Naive thymus-derived CD8-positive, alpha-beta T cell (primary cell): ENCODE results near the gene AP1G2. TPM values are rescaled to one million over a fixed set of nuclear protein-coding genes. Genes with fewer than 3 reads are reported as not detected.
"Not testable (repeated sequence)": the region's sequence is repeated elsewhere in the genome, so short reads cannot be mapped to it uniquely, and the experiment has no call there.

Experiments
- ATAC-seq, 2 donors: fragments of 150-1000 bp; cut with Tn5 transposase in 1 of 2; sonication (Bioruptor Pico), chemical (Tn5 transposase) in 1 of 2; 1 replicate in 1 of 2; 2 replicates in 1 of 2; pipeline ENCODE4 v1.10.0; 2021; ENCODE audit warnings: mild to moderate bottlenecking in 2 of 2, moderate library complexity in 2 of 2
- POLR2A ChIA-PET: fragments of 350-600 bp; sonication (Branson Sonifier 250); formaldehyde crosslinking; loops from one replicate; lab custom pipeline; 2021; ENCODE audit warnings: antibody characterized with exemption; lab: Charles Lee
- DNase-seq, 10 donors: peaks; one replicate each; pipeline versions ENCODE4 v3.0.0 to v3.0.0-alpha.2; 2020 to 2022
- H3K27ac Mint-ChIP-seq, 10 donors: one replicate each; pipeline ENCODE4 v1.8.0; 2020 to 2022; ENCODE audit warnings: mild to moderate bottlenecking in 10 of 10, mixed read lengths in 10 of 10, moderate library complexity in 4 of 10, inconsistent platforms in 1 of 10
- H3K27me3 Mint-ChIP-seq, 5 donors: one replicate each; pipeline ENCODE4 v1.8.0; 2021 to 2022; ENCODE audit warnings: mixed read lengths in 5 of 5
- H3K36me3 Mint-ChIP-seq, 3 donors: one replicate each; pipeline ENCODE4 v1.8.0; 2020 to 2022; ENCODE audit warnings: mixed read lengths in 3 of 3, mild to moderate bottlenecking in 2 of 3, inconsistent platforms in 1 of 3
- H3K4me1 Mint-ChIP-seq, 4 donors: one replicate each; pipeline ENCODE4 v1.8.0; 2021 to 2022; ENCODE audit warnings: mixed read lengths in 4 of 4
- H3K4me3 Mint-ChIP-seq, 10 donors: one replicate each; pipeline ENCODE4 v1.8.0; 2020 to 2022; ENCODE audit warnings: mild to moderate bottlenecking in 10 of 10, mixed read lengths in 10 of 10, moderate library complexity in 6 of 10, inconsistent platforms in 1 of 10
- H3K9me3 Mint-ChIP-seq, 9 donors: one replicate each; pipeline ENCODE4 v1.8.0; 2020 to 2022; ENCODE audit warnings: mixed read lengths in 9 of 9, mild to moderate bottlenecking in 3 of 9, inconsistent platforms in 1 of 9, moderate library complexity in 1 of 9
- polyA plus RNA-seq, 3 donors: library from polyadenylated mRNA; unstranded; fragments of 300-500 nt; fragmentation: Illumina TruSeq; gene quantifications; one replicate each; pipeline ENCODE4 v1.2.3, GENCODE V29; 2021
- total RNA-seq, 8 experiments: library from RNA in 2 of 8; stranded (reverse) in 2 of 8; gene quantifications; one replicate each; pipeline ENCODE4 v1.2.3 and lab custom pipeline; 2021 to 2026

The AP1G2 gene, protein sequence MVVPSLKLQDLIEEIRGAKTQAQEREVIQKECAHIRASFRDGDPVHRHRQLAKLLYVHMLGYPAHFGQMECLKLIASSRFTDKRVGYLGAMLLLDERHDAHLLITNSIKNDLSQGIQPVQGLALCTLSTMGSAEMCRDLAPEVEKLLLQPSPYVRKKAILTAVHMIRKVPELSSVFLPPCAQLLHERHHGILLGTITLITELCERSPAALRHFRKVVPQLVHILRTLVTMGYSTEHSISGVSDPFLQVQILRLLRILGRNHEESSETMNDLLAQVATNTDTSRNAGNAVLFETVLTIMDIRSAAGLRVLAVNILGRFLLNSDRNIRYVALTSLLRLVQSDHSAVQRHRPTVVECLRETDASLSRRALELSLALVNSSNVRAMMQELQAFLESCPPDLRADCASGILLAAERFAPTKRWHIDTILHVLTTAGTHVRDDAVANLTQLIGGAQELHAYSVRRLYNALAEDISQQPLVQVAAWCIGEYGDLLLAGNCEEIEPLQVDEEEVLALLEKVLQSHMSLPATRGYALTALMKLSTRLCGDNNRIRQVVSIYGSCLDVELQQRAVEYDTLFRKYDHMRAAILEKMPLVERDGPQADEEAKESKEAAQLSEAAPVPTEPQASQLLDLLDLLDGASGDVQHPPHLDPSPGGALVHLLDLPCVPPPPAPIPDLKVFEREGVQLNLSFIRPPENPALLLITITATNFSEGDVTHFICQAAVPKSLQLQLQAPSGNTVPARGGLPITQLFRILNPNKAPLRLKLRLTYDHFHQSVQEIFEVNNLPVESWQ
- total RNA-seq, result 100 to 1,000 TPM; 483 to 529 TPM
- polyA plus RNA-seq, result 10 to 100 TPM; 67.8 to 91.4 (median 68.4) TPM
- total RNA-seq (lab: John Stamatoyannopoulos, UW), result 93.1 to 288 (median 214) reads per million in 6 experiments

DNA sequence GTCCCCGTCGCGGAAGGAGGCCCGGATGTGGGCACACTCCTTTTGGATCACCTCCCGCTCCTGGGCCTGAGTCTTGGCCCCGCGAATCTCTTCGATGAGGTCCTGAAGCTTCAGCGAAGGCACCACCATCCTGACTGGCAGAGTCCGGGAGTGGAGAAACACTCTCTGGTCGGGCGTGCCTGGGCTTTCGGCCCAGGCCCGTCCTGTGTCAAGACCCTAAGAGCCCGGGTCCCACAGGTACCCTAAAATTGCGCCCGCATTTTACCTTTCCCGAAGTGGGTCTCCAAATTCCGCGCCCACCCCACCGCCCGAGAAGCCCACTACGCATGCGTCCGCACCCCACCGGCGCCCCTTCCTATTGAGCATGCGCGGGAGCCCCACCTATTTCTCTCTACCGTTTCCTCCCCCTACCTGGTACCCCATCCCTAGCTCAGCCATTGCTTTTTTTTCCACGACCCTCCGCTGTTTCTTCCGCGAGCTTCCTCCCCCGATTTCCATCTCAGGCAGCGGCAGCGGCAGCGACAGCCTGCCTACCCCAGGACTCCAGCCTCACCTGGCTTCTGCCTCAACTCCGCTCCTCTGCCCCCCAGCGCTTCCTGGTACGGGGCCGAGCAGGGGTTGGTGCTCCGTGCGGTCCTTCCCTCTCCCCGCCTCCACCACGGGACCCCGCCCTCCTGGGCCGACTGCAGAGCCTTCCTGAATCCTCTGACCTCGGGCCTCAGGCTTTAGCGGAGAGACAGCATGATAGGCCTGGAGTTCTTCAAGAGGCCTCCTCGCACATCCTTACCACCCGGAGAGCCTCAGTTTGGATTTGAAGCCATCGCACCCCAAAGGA lies at the start of gene AP1G2:
AP1G2 (minus strand) TSS at position 606 of the 835 bp plus-strand sequence; CDS start at position 129, 477 bp downstream.
- peak within 1 kb of the TSS; percentile 97 to 100 (median 100) for H3K4me3 Mint-ChIP-seq
- DNase-seq (peak; percentile 73 to 94 (median 81)), ATAC-seq (peak; percentile 96)
- peak within 1 kb of the TSS; percentile 82 to 100 (median 98) for H3K27ac Mint-ChIP-seq
- peaks cover 0 to 9% (median 3%) of the 10 kb centered on the region in 5 donors for H3K27me3 Mint-ChIP-seq
- peaks cover 24 to 45% (median 44%) of the 10 kb centered on the region in 4 donors for H3K4me1 Mint-ChIP-seq
- H3K9me3 Mint-ChIP-seq, result peaks cover 0 to 1% (median 0%) of the 10 kb centered on the region in 9 donors
- H3K36me3 Mint-ChIP-seq, result peaks cover 0 to 21% (median 0%) of the 10 kb centered on the region in 3 donors
- POLR2A ChIA-PET, result interaction anchor here (0.7 to 3.7 kb wide), 7 partner anchors 11 to 239 kb away, joined by 3 to 30 read pairs (median 4); partner anchors contain the start of genes NGDN, THTPA and ZFHX2

DNA sequence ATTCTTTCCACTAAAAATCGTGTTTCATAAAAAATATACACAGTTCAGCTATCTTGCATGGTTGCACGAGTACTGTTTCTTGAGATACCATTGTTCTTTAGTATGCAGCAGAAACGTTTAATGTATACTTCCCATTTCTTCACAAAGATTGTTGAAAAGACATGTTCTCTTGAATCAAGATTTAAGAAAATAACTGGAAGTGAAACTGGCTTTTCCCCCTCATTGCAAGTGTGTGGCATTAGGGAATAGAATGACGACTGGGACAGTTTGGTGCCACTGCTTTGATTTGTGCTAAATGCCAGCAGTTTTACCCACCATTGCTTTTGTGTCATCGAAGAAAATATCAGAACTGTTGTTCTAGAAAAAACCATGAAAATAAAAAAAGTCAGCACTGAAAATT lies 48.3 kb upstream of the AP1G2 start:
- no peak overlapping the region for H3K27ac Mint-ChIP-seq
- no peaks in the 10 kb centered on the region for H3K9me3 Mint-ChIP-seq
- ATAC-seq, result no peak
- peaks cover 0 to 2% (median 0%) of the 10 kb centered on the region in 3 donors for H3K36me3 Mint-ChIP-seq
- H3K27me3 Mint-ChIP-seq, result peaks cover 0 to 7% (median 0%) of the 10 kb centered on the region in 5 donors
- DNase-seq, result no peak
- POLR2A ChIA-PET, result interaction anchor here (0.6 to 0.7 kb wide), 2 partner anchors 16 to 160 kb away, joined by 3 to 4 read pairs; no protein-coding TSS in a partner anchor
- H3K4me1 Mint-ChIP-seq, result peaks cover 7 to 21% (median 15%) of the 10 kb centered on the region in 4 donors
- no peak overlapping the region for H3K4me3 Mint-ChIP-seq

DNA sequence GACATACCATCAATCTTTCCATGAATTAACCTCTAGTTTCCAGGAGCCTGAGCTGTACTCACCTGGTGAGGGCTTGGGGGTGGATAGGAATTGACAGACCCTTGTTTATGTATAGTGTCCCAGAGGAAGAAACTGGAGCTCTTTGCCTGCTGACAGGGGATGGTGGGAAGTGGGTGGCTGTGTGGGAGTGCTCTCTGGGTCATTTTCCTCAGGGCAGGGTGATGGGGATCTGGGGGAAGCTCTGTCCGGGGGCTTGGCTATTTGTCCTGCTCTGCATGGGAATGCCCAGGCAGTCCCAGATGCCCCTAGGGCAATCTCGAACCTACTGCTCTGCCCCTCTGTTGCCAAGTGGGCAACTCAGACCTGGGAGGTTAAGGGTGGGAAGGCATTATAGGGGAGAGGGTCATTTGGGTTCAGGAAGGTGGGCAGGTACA lies 46.8 kb upstream of the AP1G2 start:
- H3K4me3 Mint-ChIP-seq, result no peak overlapping the region
- H3K4me1 Mint-ChIP-seq, result peaks cover 12 to 36% (median 29%) of the 10 kb centered on the region in 4 donors
- H3K27ac Mint-ChIP-seq, result peak overlapping the region in 3 of 10 donors; percentile 17 to 60 (median 33)
- DNase-seq (no peak), ATAC-seq (no peak)
- H3K9me3 Mint-ChIP-seq, result peaks cover 0 to 5% (median 0%) of the 10 kb centered on the region in 9 donors
- peaks cover 0 to 6% (median 2%) of the 10 kb centered on the region in 3 donors for H3K36me3 Mint-ChIP-seq
- POLR2A ChIA-PET, result interaction anchor here (0.9 kb wide), 1 partner anchor 18 kb away, joined by 3 read pairs; no protein-coding TSS in a partner anchor
- H3K27me3 Mint-ChIP-seq, result peaks cover 0 to 2% (median 0%) of the 10 kb centered on the region in 5 donors

DNA sequence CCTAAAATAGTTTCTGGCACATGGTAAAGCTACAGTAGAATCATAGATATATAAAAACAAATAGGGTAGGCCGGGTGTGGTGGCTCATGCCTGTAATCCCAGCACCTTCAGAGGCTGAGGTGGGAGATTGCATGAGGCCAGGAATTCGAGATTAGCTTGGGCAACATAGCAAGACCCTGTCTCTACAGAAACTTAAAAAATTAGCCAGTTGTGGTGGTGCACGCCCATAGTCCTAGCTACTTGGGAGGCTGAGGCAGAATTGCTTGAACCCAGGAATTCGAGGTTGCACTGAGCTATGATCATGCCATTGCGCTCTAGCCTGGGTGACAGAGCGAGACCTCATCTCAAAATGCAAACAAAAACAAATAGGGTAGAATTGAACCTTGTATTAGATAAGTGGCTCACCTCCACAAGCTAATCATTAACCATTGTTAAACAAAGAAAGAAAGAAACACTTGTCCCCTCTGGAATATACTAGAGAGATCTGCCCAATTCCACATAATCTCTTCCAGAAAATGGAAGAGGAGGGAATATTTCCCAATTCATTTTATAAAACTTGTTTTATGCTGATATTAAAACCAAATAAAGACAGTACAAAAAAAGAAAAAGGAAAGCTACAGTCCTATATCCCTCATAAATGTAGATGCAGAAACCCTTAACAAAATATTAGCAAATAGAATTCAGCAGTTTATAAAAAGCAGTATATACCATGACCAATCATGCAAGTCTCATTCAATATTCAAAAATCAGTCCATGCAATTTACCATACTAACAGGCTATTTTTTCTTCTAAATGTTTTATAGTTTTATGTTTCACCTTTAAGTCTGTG lies 45.9 kb upstream of the AP1G2 start:
- POLR2A ChIA-PET, result interaction anchor here (0.9 kb wide), 1 partner anchor 19 kb away, joined by 3 read pairs; no protein-coding TSS in a partner anchor
- H3K4me3 Mint-ChIP-seq, result no peak overlapping the region
- H3K27me3 Mint-ChIP-seq, result no peaks in the 10 kb centered on the region
- DNase-seq (no peak), ATAC-seq (no peak)
- peaks cover 0 to 11% (median 1%) of the 10 kb centered on the region in 9 donors for H3K9me3 Mint-ChIP-seq
- H3K36me3 Mint-ChIP-seq, result peaks cover 0 to 12% (median 7%) of the 10 kb centered on the region in 3 donors
- H3K4me1 Mint-ChIP-seq, result peaks cover 17 to 44% (median 36%) of the 10 kb centered on the region in 4 donors
- peak overlapping the region in 2 of 10 donors; percentile 60 to 68 for H3K27ac Mint-ChIP-seq

DNA sequence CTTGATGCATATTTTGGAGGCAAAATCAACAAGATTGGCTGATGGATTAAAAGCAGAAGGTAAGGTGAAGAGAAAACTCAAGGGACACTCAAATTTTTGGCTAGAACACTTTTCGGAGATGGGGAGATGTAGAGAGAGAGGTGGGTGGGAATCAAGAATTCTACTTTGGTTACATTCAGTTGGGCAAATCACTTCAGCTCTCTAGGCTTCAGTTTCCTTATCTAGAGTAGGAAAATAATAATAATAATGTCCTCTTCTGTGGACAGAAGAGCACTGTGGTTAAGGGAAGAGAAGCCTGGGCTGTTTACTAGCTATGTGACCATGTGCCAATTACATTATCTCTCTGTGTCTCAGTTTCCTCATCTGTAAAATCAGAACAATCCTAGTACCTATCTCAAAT lies 45.2 kb upstream of the AP1G2 start:
- POLR2A ChIA-PET, result no interaction called here

DNA sequence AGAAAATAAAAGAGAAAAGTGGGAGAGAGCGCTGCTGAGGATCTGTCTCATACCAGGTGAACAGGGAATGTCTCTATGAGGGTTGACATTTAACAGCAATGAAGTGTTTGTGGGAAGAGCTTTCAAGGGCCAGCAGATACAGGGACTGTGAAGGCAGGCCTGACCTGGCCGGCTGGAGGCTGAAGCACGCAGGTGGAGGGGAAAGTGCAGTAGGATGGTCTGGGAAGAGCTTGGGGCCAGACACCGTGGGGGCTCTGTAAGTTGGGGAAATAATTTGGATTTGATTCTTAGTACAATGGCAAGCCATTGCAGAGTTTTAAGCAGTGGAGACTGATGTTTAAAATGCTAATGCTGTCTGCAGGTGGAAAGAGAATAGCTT lies 44.8 kb upstream of the AP1G2 start:
- Mint-ChIP-seq H3K9me3 (peaks cover 0 to 11% (median 1%) of the 10 kb centered on the region in 9 donors), H3K27ac (peak overlapping the region in 9 of 10 donors; percentile 6 to 90 (median 58)), H3K4me1 (peaks cover 18 to 44% (median 38%) of the 10 kb centered on the region in 4 donors), H3K4me3 (no peak overlapping the region), H3K36me3 (peaks cover 0 to 12% (median 7%) of the 10 kb centered on the region in 3 donors), H3K27me3 (no peaks in the 10 kb centered on the region)
- POLR2A ChIA-PET, result no interaction called here
- no peak for ATAC-seq
- DNase-seq, result no peak

More for the DNA sequence above, 45.2 kb upstream of the AP1G2 start:
- Mint-ChIP-seq H3K4me3 (no peak overlapping the region), H3K9me3 (peaks cover 0 to 11% (median 1%) of the 10 kb centered on the region in 9 donors), H3K4me1 (peaks cover 17 to 42% (median 38%) of the 10 kb centered on the region in 4 donors), H3K27ac (peak overlapping the region in 7 of 10 donors; percentile 7 to 90 (median 43)), H3K36me3 (peaks cover 0 to 12% (median 7%) of the 10 kb centered on the region in 3 donors), H3K27me3 (no peaks in the 10 kb centered on the region)
- ATAC-seq (no peak), DNase-seq (no peak)

DNA sequence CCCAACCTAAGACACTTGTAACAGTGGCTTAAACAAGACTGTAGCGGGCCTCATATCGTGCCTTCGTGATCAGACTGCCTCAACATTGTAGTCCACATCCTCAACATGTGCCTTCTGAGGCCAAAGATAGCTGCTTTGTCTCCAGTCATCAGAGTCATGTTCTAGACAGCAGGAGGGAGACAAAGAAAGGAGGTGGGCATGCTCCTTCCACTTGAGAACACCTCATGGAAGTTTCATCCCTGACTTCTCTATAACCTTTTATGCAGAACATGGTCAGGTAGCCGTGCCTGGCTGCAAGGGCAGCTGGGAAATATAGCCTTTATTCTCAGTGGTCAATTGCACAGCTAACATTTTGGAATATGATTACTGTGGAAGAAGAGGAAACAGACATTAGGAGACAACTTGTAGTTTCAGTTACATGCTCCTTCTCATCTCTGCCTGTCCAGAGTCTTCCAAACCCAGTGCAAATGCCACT lies 43.3 kb upstream of the AP1G2 start:
- peak; percentile 63 to 75 for ATAC-seq
- no peaks in the 10 kb centered on the region for H3K27me3 Mint-ChIP-seq
- H3K4me1 Mint-ChIP-seq, result peaks cover 26 to 57% (median 42%) of the 10 kb centered on the region in 4 donors
- peak overlapping the region; percentile 89 to 99 (median 94) for H3K27ac Mint-ChIP-seq
- peaks cover 0 to 12% (median 7%) of the 10 kb centered on the region in 3 donors for H3K36me3 Mint-ChIP-seq
- no peak for DNase-seq
- POLR2A ChIA-PET, result interaction anchor here (0.8 to 2.0 kb wide), 5 partner anchors 10 to 630 kb away, joined by 3 to 9 read pairs (median 4); no protein-coding TSS in a partner anchor
- peak overlapping the region in 9 of 10 donors; percentile 22 to 90 (median 78) for H3K4me3 Mint-ChIP-seq
- H3K9me3 Mint-ChIP-seq, result peaks cover 0 to 11% (median 1%) of the 10 kb centered on the region in 9 donors

DNA sequence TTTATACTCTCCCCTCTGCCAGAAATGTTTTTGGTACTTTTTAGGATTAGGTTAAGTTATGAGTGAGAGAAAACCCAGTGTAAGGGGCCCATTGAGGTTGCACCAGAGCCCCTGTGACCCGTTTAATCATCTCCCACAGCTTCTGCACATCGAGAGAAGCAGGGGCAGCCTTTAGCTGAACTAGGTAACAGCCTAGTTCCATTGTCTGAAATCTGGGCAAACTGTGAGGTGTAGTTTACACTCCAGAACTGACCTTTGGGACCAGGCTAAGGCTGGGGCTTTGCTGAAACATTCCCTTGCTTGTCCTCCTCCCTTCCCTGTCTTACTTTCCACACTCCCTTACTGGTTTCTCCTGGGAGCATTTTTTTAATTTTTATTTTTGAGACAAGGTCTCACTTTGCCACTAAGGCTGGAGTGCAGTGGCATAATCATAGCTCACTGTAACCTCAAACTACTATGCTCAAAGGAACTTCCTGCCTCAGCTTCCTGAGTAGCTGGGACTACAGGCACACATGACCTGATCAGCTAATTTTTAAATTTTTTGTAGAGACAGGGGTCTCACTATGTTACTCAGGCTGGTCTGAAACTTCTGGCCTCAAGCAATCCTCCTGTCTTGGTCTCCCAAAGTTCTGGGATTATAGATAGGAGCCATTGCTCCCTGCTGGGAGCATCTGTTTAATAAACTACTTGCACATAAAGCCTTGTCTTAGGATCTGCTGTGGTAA lies 42.7 kb upstream of the AP1G2 start:
- H3K27ac Mint-ChIP-seq, result peak overlapping the region; percentile 89 to 99 (median 94)
- no peaks in the 10 kb centered on the region for H3K27me3 Mint-ChIP-seq
- H3K36me3 Mint-ChIP-seq, result peaks cover 0 to 12% (median 7%) of the 10 kb centered on the region in 3 donors
- peak overlapping the region; percentile 55 to 90 (median 80) for H3K4me3 Mint-ChIP-seq
- POLR2A ChIA-PET, result interaction anchor here (1.1 to 2.0 kb wide), 4 partner anchors 11 to 630 kb away, joined by 3 to 9 read pairs (median 6); no protein-coding TSS in a partner anchor
- DNase-seq (peak in 5 of 10 donors; percentile 10 to 49 (median 36)), ATAC-seq (peak; percentile 92 to 95)
- H3K9me3 Mint-ChIP-seq, result peaks cover 0 to 11% (median 1%) of the 10 kb centered on the region in 9 donors
- H3K4me1 Mint-ChIP-seq, result peaks cover 28 to 61% (median 43%) of the 10 kb centered on the region in 4 donors

DNA sequence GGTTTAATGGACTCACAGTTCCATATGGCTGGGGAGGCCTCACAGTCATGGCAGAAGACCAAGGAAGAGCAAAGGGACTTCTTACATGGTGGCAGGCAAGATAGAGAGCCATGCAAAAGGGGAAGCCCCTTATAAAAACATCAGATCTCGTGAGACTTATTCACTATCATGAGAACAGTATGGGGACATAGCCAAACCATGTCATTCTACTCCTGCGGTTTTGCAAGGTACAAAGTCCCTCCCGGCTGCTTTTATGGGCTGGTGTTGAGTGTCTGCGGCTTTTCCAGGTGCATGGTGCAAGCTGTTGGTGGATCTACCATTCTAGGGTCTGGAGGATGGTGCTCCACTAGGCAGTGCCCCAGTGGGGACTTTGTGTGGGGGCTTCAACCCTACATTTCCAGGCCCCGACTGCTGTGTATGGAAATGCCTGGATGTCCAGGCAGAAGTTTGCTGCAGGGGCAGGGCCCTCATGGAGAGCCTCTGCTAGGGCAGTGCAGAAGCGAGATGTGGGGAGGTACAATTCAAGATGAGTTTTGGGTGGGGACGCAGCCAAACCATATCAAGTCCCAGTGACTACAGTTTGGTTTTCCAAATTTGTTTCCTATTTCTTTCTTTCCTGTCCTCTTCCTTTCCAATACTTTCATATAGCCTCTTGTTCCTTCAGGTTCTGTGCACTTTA lies 42.0 kb upstream of the AP1G2 start:
- H3K4me3 Mint-ChIP-seq, result peak overlapping the region; percentile 37 to 90 (median 80)
- not testable (repeated sequence) for DNase-seq, ATAC-seq, H3K27me3 Mint-ChIP-seq
- H3K4me1 Mint-ChIP-seq, result peaks cover 28 to 61% (median 43%) of the 10 kb centered on the region in 4 donors
- H3K27ac Mint-ChIP-seq, result peak overlapping the region; percentile 89 to 99 (median 94)
- peaks cover 0 to 11% (median 1%) of the 10 kb centered on the region in 9 donors for H3K9me3 Mint-ChIP-seq
- POLR2A ChIA-PET, result interaction anchor here (1.7 kb wide), 1 partner anchor 23 kb away, joined by 9 read pairs; no protein-coding TSS in a partner anchor
- H3K36me3 Mint-ChIP-seq, result peaks cover 0 to 12% (median 7%) of the 10 kb centered on the region in 3 donors
